NCI-H774 (cell line): ENCODE measurements around the gene CRB3.

Experiments used
- DNase-seq: peaks from one replicate; lab custom pipeline; 2025; lab: John Stamatoyannopoulos, UW

Gene CRB3

DNA sequence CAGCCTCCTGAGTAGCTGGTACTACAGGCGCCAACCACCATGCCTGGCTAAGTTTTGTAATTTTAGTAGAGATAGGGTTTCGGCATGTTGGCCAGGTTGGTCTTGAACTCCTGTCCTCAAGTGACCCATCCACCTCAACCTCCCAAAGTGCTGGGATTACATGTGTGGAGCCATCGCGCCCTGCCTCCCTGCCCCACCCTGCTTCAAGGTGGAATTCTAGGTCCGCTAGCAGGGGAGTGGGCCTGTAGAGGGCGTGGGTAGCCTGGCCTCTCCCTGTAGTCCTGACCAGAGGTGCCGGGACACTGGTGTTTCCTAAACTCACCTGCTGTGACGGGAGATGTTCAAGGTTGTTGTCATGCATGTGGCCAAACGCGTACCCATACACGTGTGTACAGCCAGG lies 30.9 kb upstream of the CRB3 start:
- no peak for DNase-seq

DNA sequence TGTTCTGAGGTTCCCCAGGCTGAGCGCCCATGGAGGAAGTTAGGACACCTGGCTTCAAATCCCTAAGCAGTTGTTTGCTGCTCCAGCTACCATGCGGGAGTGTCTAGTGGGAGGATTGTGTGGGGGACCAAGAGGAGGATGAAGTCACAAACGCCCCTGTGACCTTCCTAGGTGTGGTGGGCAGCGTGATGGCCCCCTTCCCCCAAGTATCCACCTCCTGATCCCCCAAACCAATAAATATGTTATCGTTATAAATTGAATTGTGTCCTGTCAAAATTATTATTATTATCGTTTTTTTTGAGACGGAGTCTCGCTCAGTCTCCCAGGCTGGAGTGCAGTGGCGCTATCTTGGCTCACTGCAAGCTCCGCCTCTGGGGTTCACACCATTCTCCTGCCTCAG lies 30.4 kb upstream of the CRB3 start, which contains the start of gene SLC25A41:
SLC25A41 (minus strand) TSS at position 101 of the 400 bp plus-strand sequence; CDS start at position 31, 70 bp downstream.
- DNase-seq: no peak

DNA sequence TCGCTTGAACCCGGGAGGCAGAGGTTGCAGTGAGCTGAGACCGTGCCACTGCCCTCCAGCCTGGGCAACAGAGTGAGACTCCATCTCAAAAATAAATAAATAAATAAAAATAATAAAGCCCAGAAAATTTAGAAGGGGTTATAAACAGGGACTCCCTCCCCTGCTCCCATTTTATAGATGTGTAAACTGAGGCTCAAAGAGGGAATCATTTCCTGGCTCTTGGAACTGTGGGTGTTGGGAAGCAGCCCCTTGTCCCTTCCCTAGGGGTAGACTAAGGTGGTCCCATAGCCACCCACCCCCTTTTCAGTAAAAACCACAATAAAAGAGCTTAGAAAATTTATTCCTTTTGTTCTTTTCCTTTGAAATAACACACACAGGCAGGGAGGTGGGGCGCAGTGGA lies 24.3 kb upstream of the CRB3 start:
- DNase-seq: no peak

DNA sequence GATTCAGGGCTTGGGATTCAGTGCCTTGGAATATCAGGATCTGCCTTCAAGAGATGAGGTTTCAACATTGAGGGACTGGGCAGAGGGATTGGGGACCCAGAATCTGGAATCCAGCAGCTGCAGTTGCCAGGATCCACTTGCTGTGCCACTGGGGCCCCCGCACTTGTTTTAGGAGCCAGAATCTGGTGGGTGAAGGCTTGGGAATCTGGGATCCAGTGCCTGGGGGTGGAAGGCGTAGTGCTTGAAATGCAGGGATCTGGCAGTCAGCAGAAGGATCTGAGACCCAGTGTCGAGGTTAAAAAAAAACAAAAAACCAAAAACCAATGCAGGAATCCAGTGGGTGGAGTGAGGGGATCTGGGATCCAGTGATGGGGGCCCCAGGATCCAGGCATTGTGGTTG lies 23.2 kb upstream of the CRB3 start:
- no peak for DNase-seq

DNA sequence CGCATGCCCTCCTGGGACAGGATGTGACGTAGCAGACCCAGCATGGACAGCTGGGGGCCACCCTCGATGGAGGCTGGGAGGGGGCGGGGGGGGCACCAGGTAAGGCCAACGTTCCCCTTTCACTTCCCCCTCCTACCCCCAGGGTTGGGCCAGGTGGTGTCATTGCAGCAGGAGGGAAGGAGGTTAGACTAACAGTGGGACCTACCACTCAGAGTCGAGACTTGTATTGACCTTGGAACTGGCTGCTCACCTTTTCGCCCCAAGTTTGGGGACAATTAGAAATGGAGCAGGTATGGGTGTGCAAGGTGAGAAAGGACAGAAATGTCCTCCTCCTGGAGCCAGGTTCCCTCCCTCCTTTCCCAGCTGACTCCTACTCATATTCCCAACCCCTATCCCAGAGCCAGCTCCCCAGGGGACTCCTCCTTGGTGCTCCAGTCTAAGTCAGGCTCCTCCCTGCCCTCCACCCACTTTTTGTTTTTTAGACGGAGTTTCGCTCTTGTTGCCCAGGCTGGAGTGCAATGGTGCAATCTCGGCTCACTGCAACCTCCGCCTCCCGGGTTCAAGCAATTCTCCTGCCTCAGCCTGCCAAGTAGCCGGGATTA lies 21.9 kb upstream of the CRB3 start:
- DNase-seq: no peak

DNA sequence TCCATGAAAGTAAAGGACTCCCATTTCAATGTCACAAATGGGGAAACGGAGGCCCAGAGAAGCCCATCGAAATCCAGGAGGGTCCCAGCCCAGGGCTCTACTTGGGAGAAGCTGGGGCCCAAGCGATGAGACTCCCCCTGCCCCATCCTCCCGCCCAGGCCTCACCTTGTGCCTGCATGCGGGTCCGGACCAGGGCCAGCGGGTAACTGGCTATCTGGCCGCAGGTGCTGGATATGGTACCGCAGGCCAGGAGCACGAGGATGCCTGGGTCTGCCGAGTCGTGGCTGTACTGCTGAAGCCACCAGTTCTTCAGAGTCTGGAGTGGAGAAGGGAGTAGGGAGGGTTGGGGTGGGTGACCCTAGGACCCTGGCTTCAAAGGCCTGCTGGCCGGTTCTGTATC lies 20.1 kb upstream of the CRB3 start:
- no peak for DNase-seq

DNA sequence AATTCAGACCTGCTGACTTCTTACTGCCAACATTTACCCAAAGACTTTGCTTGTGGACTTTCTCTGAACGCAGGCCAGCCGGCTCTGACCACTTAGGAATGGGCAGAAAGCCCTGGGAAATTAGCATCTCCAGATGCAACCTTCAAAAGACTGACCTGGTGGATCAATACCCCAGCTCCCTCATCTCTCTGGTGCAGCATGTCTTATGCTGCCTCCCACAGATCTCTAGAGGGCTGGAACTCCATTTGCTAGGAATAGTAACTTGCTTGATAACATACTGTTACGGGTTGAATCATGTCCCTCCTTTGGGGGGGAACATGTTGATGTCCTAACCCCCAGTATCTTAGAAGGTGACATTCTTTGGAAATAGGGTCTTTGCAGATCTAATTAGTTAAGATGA lies 17.6 kb upstream of the CRB3 start:
- DNase-seq: no peak

DNA sequence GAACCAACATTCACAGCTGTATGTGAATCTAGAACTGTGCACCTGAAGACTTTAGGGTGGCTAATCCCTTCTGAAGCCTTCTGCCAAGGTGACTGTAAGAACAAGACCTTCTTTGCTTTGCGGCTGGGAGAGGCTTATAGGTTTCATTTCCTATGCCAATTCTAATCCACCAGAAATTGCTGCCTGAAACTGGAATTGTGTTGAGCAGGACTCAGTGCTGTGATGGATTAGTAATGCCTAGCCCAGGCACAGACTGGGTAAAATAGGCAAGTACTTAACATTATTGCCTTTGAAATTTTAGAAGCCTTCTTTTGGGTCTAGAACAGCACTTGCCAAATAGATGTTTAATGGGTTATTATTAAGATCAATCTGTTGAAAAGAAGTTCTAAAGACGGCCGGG lies 16.0 kb upstream of the CRB3 start:
- DNase-seq: no peak

DNA sequence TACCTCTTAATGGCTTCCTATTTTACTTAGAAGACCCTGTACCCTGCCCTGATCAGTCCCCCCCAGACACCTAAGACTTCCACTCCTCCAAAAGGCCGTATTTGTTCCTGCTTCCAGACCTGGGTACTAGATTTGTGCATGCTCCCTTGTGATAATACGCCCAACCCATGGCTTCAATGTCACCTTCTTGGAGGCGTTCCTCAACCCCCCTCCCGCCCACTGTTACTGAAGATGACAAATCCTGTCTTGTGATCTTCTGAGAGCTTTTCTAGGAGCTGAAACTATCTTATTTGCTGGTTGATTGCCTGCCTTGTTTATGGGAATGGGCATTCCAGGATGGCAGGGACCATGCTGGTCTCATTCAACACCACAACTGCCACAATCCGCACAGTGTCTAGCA lies 13.9 kb upstream of the CRB3 start:
- DNase-seq: no peak

DNA sequence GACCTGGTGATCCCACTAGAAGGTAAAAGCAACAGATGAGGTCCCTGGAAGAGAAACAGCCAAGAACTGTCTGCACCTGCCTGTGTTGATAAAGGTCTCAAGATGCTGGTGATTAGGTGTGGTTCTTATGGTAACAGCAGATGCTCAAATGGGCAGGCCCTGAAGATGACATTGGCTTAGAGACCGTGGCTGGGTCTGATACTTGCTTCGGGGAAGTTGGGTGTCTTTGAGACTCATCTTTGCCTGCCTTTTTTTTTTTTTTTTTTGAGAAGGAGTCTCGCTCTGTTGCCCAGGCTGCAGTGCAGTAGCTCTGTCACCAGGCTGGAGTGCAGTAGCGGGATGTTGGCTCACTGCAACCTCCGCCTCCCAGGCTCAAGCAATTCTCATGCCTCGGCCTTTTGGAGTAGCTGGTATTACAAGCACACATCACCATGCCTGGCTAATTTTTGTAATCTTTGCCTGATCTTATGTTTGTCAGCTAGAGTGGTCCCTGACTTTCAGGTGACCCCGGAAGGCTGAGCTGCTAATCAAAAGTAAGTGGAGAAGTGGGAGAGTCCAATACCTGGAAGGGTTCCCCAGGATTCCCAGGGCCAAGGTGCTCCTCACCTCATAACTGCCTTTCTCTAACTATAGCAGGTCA lies 12.4 kb upstream of the CRB3 start:
- no peak for DNase-seq

DNA sequence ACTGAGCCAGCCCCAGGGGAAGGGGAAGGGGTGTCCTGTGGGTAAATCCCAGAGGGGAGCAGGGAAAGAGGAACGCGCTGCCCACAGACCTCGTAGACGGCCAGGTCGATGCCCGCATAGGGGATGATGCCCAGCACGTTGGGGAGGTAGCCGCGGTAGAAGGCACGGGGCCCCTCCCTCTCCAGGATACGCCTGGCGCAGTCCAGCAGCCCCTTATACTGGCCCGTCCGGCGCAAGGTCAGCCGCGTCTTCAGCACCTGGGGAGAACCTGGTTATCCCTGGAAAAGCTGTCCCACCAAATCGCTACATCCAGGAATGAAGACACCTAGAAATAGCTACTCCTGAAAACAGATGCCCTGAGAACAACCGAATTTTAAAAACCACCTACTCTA lies 11.9 kb upstream of the CRB3 start:
- DNase-seq: no peak

DNA sequence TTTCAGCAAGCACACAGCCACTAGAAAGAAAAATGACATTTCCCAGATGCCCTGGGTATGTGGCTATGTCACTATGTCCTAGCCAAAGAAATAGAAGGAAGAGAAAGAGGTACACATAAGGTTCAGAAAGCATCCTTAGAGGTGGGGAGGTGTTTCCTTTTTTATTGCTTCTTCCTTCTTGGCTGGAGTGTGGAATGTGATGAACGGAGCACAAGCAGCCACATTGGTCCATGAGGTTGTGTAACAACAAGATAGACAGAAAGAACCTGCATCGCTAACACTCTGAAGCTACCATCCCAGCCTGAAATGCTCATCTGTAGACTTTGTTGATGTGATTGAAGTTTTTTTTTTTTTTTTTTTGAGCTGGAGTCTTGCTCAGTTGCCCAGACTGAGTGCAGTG lies 11.2 kb upstream of the CRB3 start:
- no peak for DNase-seq

DNA sequence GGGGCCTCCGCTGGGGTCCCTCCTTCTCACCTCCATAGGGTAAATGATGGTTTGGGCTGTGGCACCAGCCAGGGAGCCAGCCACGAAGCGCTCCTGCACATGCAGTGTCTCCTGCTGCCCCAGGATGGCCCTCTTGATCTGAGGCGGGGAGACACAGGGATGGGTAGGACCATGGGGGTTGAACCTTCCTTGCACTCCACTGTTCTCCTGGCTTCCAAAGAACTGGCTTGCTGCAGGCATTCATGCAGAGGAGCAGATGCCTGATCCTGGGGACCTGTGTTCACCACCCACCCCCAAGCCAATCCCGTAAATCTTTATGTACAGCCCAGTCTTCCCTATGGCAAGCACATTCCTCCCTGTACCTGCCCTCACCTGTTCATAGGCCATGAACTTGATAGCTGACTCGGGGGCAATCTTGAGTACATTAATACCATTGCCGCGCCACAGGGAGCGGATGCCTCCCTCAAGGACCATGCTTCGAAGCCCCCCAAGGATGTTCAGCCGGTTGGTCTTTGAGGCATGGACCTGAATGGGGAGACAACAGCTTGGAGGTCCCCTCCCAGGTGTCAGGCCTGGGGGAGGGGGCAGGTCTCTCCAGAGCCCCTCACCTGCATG lies 10.0 kb upstream of the CRB3 start:
- DNase-seq: no peak

DNA sequence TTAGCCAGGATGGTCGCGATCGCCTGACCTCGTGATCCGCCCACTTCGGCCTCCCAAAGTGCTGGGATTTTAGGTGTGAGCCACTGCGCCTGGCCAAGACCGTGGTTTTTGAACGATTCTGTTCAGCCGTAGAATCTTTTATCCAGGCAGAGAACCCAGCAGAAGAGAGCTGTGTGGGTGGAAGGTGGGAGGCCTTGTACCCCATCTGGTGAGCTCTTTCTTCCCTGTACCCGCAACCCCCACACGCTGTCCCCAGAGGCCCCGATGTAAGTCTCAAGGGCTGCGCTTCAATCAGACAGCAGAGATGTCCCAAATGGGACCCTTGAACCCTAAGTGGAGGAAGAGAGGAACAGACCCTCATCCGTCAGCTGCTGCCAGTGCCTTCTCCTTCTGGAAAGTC lies 8.1 kb upstream of the CRB3 start:
- DNase-seq: no peak

DNA sequence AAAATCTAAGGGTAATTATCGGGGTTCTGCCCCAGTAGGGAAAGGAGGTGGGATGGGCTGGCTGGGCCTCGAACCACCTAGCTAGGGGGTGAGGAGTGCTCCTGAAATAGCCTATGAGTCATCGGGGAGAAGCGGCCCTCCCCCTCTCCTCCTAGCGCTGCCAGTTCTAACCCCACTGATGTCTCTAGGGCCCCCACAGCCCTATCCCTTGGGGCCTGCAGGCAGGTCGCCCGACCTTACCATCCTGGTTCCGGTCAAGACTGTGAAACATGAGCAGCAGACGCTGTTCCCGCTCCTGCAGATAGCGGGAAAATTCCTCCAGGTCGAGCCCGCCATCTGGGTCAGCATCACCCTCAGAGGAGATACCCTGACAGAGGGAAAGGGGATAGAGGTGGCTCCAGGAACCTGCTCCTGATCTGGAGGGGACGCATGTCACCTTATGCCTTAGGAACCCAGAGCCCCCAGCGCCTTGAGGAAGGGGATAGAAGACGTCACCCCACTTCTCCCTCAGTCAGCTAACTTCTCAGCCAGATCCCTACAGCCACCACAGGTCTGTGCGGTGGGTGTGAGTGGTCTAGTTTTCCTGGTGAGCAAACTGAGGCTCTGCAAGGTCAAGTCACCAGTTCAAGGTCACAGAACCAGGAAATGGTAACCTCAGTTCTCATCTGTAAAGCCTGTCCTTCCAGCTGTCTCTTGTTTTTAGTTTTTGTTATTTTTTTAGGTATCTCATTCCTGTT lies 5.9 kb upstream of the CRB3 start:
- no peak for DNase-seq

DNA sequence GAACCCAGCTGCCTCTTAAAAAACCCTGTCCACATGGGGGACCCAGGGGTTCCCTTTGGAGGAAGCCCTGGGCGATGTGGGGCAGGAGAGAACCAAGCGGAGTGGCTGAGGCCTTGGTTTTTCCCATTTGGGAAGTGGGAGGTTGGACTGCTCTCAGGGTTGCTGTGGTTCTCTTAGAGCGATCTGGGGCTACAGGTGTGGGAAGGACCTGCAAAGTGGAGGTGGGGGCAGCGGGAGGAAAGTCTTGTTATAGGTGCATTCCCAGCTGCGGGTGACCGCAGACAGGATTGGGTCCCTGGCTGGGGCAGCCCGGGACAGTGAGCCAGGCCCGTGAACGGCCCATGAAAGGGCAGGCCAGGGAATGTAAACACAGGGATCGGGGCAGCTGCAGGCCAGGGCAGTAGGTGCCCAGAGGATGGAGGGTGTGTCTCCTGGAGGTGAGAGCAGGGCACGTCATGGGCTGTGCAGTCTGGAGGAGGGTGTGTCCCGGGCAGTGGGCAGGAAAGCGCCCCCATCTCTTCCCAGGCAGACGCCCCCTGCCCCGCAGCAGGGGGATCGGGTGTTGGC lies 5.3 kb upstream of the CRB3 start:
- no peak for DNase-seq

DNA sequence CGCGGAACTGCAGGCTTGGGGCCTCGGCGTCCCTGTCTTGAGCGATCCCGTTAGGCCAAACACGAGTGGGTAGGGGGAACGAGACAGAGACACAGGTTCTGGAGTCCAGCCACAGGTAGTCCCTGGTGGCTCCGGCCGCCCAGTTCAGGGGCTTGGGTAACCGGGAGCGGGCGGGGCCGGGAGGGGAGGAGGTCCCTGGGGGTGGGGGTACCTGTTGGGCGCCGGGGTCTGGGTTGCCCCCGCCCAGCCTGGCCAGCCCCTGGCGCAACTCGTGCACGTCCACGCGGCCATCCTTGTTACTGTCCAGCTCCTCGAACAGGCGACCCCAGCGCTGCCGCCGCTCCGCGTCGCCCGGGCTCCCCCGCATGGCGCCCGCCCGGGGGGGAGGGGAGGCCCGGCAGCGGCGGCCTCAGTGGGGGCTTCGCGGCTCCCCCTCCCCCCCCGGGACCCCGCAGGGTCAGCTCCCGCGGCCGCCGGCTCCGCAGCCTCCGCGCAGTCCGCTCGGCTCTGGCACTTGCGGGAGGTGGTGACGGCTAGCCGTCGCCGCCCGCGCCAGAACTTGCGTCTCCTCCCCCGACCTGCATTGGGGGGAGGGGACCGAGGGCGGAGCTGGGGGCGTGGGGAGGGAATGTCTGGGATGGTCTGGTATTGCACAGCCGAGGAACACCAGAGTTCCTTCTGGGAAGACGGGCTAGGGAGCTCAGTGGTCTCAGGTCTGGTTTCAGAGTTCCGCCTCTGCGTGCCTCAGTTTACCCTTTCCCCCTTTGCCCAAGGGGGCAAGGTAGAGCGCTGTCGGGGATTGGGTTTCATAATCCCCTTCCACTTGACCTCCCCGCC lies 4.6 kb upstream of the CRB3 start, which contains the start of gene SLC25A23:
SLC25A23 (minus strand) TSS at position 531 of the 837 bp plus-strand sequence; CDS start at position 367, 164 bp downstream.
- DNase-seq: peak; percentile 45

DNA sequence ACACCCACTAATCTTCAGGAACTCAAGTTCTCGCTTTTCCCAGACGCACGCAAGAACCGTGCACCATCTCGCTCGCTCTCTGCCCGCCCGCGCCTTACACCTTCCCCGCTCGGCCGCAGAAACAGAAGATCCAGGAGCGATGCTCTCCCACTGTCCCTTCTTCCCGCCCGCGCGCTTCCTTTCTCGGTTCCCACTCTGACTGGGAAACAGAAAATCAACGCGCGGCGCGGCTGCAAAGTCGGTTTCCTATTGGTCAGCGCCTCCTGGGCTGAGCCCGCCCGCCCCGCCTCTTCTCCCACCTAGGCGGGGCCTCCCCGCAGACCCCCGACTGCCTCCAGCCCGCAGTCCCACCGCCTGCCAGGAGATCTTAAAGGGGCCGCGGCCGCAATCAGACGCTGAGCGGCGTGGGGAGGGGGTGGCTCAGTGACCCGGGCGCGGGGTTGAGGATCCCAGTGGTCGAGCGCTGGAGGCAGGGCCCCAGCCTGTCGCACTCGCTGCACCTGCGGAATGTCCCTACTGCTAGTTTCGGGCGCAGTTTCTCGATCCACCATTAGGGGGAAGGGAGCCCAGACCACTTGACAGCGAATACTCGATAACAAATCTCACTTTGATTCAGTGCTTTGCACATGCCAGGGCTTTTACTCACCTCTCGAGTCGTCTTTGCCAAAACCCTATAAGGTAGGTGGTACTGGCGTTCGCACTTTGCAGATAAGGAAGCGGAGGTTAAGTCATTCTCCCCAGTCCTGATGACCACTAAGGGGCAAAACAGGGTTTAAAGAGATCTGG lies 3.8 kb upstream of the CRB3 start:
- DNase-seq: peak; percentile 95

DNA sequence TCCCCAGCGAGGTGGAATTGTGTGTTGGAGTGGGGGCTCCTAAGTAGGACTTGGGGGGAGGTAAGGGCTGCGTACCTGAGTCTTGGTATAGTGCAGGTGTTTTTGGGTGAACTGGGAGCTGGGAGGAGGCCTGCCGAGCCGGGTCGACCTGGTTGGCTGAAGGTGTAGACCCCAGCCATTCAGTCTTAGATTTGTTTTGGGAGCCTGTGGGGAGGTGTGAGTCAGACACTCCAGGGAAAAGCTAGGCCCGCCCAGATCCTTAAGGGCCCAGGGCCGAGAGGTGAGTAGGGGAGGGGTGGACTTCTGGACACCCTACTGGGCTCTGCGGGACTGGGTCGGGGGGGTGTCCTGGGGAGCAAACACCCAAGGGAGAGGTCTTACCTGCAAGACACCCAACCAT lies 935 bp downstream of the CRB3 start:
- no peak for DNase-seq

DNA sequence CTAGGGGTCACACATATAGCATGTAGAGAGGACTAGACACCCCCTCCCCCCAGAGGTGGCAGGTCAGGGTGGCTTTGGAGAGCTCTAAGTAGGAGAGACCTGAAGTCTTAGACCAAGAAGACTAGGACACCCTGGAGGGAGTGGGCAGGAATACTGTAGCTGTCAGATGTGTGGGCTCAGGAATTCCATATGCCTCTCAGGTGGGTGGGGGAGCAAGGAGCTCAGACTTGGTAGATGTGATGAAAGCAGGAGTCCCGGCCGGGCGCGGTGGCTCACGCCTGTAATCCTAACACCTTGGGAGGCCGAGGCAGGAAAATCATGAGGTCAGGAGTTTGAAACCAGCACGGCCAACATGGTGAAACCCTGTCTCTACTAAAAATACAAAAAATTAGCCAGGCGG lies 1.6 kb downstream of the CRB3 start:
- DNase-seq: no peak
